ENCODE data around the gene MAP1B. TPM values are rescaled to one million over a fixed set of nuclear protein-coding genes. Genes with fewer than 3 reads are reported as not detected.

MAP1B gene
- total and polyA plus RNA-seq, 2 donors from 2014 or later: 3.6 to 57.0 TPM

Small RNAs within 50 kb of the gene (microRNA-seq; reads per million reads assigned to microRNA genes)
- gene MIR4803: not detected

Other genes starting within 250 kb of the MAP1B start
- 50.8 TPM for gene MRPS27, start 212.8 kb downstream of the MAP1B start, total RNA-seq
- gene MRPS27, start 212.8 kb downstream of the MAP1B start, polyA plus RNA-seq (ENCODE audit: insufficient read depth, low read depth, low replicate concordance): 40.0 TPM
- 9.8 TPM for gene PTCD2, start 212.9 kb downstream of the MAP1B start, total RNA-seq
- 7.2 TPM for gene PTCD2, start 212.9 kb downstream of the MAP1B start, polyA plus RNA-seq (ENCODE audit: insufficient read depth, low read depth, low replicate concordance)

Measured in kidney (tissue), 2 donors.